ENCODE results near the gene GP5.

The GP5 gene

GRCh38 chr3:194375473-194376240 lies 23.4 kb downstream of the GP5 start:
- no peaks in the 10 kb centered on the region for H3K4me1 Mint-ChIP-seq (ENCODE audit: low read depth)
- H3K4me3 Mint-ChIP-seq, result no peak overlapping the region
- H3K27me3 Mint-ChIP-seq, result peaks cover 14% of the 10 kb centered on the region
- H3K9me3 Mint-ChIP-seq, result no peaks in the 10 kb centered on the region
- no peak overlapping the region for H3K27ac Mint-ChIP-seq
- no peaks in the 10 kb centered on the region for H3K36me3 Mint-ChIP-seq (ENCODE audit: low read depth)

- Mint-ChIP-seq H3K27ac (no peak overlapping the region), H3K27me3 (peaks cover 22% of the 10 kb centered on the region), H3K9me3 (no peaks in the 10 kb centered on the region), H3K36me3 (ENCODE audit: low read depth) (no peaks in the 10 kb centered on the region), H3K4me1 (ENCODE audit: low read depth) (no peaks in the 10 kb centered on the region), H3K4me3 (no peak overlapping the region)
Measured at GRCh38 chr3:194374935-194375334, 24.1 kb downstream of the GP5 start.

- peaks cover 28% of the 10 kb centered on the region for H3K27me3 Mint-ChIP-seq
- H3K36me3 Mint-ChIP-seq (ENCODE audit: low read depth), result no peaks in the 10 kb centered on the region
- no peak overlapping the region for H3K4me3 Mint-ChIP-seq
- no peaks in the 10 kb centered on the region for H3K9me3 Mint-ChIP-seq
- H3K4me1 Mint-ChIP-seq (ENCODE audit: low read depth), result no peaks in the 10 kb centered on the region
- H3K27ac Mint-ChIP-seq, result no peak overlapping the region
Measured at GRCh38 chr3:194373899-194374298, 25.2 kb downstream of the GP5 start.

- no peak overlapping the region for H3K4me3 Mint-ChIP-seq
- no peaks in the 10 kb centered on the region for H3K4me1 Mint-ChIP-seq (ENCODE audit: low read depth)
- H3K27me3 Mint-ChIP-seq, result peaks cover 37% of the 10 kb centered on the region
- H3K27ac Mint-ChIP-seq, result no peak overlapping the region
- no peaks in the 10 kb centered on the region for H3K36me3 Mint-ChIP-seq (ENCODE audit: low read depth)
- no peaks in the 10 kb centered on the region for H3K9me3 Mint-ChIP-seq
Measured at GRCh38 chr3:194373028-194373427, 26.0 kb downstream of the GP5 start.

- peaks cover 45% of the 10 kb centered on the region for H3K27me3 Mint-ChIP-seq
- H3K27ac Mint-ChIP-seq, result no peak overlapping the region
- no peaks in the 10 kb centered on the region for H3K36me3 Mint-ChIP-seq (ENCODE audit: low read depth)
- H3K4me3 Mint-ChIP-seq, result no peak overlapping the region
- H3K4me1 Mint-ChIP-seq (ENCODE audit: low read depth), result no peaks in the 10 kb centered on the region
- no peaks in the 10 kb centered on the region for H3K9me3 Mint-ChIP-seq
Measured at GRCh38 chr3:194370753-194371152, 28.3 kb downstream of the GP5 start.

GRCh38 chr3:194369522-194370279 lies 29.4 kb downstream of the GP5 start, which contains the start of gene LRRC15:
LRRC15 (minus strand) TSS chr3:194369743; CDS start chr3:194361043, 8,700 bp downstream.
- H3K27me3 Mint-ChIP-seq, result peaks cover 40% of the 10 kb centered on the region
- no peak within 1 kb of the TSS for H3K4me3 Mint-ChIP-seq
- H3K36me3 Mint-ChIP-seq (ENCODE audit: low read depth), result no peaks in the 10 kb centered on the region
- H3K4me1 Mint-ChIP-seq (ENCODE audit: low read depth), result no peaks in the 10 kb centered on the region
- no peaks in the 10 kb centered on the region for H3K9me3 Mint-ChIP-seq
- H3K27ac Mint-ChIP-seq, result no peak within 1 kb of the TSS

GRCh38 chr3:194368918-194369317 lies 30.1 kb downstream of the GP5 start:
- Mint-ChIP-seq H3K9me3 (no peaks in the 10 kb centered on the region), H3K36me3 (ENCODE audit: low read depth) (no peaks in the 10 kb centered on the region), H3K4me3 (no peak overlapping the region), H3K27ac (no peak overlapping the region), H3K4me1 (ENCODE audit: low read depth) (no peaks in the 10 kb centered on the region), H3K27me3 (peaks cover 40% of the 10 kb centered on the region)

- Mint-ChIP-seq H3K4me1 (ENCODE audit: low read depth) (no peaks in the 10 kb centered on the region), H3K27ac (no peak overlapping the region), H3K27me3 (peaks cover 40% of the 10 kb centered on the region), H3K9me3 (no peaks in the 10 kb centered on the region), H3K4me3 (no peak overlapping the region), H3K36me3 (ENCODE audit: low read depth) (no peaks in the 10 kb centered on the region)
Measured at GRCh38 chr3:194367992-194368841, 30.8 kb downstream of the GP5 start.

GRCh38 chr3:194365978-194366490 lies 33.0 kb downstream of the GP5 start:
- Mint-ChIP-seq H3K27ac (no peak overlapping the region), H3K27me3 (peaks cover 33% of the 10 kb centered on the region), H3K4me3 (no peak overlapping the region), H3K4me1 (ENCODE audit: low read depth) (no peaks in the 10 kb centered on the region), H3K9me3 (no peaks in the 10 kb centered on the region), H3K36me3 (ENCODE audit: low read depth) (no peaks in the 10 kb centered on the region)

GRCh38 chr3:194365526-194365925 lies 33.5 kb downstream of the GP5 start:
- H3K36me3 Mint-ChIP-seq (ENCODE audit: low read depth), result no peaks in the 10 kb centered on the region
- H3K27ac Mint-ChIP-seq, result no peak overlapping the region
- no peak overlapping the region for H3K4me3 Mint-ChIP-seq
- H3K27me3 Mint-ChIP-seq, result peaks cover 29% of the 10 kb centered on the region
- H3K9me3 Mint-ChIP-seq, result no peaks in the 10 kb centered on the region
- no peaks in the 10 kb centered on the region for H3K4me1 Mint-ChIP-seq (ENCODE audit: low read depth)

GRCh38 chr3:194364652-194365434 lies 34.2 kb downstream of the GP5 start:
- Mint-ChIP-seq H3K27ac (no peak overlapping the region), H3K36me3 (ENCODE audit: low read depth) (no peaks in the 10 kb centered on the region), H3K27me3 (peaks cover 22% of the 10 kb centered on the region), H3K9me3 (no peaks in the 10 kb centered on the region), H3K4me3 (no peak overlapping the region), H3K4me1 (ENCODE audit: low read depth) (no peaks in the 10 kb centered on the region)

- Mint-ChIP-seq H3K9me3 (no peaks in the 10 kb centered on the region), H3K4me3 (no peak overlapping the region), H3K27me3 (peaks cover 21% of the 10 kb centered on the region), H3K36me3 (ENCODE audit: low read depth) (no peaks in the 10 kb centered on the region), H3K4me1 (ENCODE audit: low read depth) (no peaks in the 10 kb centered on the region), H3K27ac (no peak overlapping the region)
Measured at GRCh38 chr3:194364314-194364651, 34.8 kb downstream of the GP5 start.

GRCh38 chr3:194360568-194360967 lies 38.5 kb downstream of the GP5 start:
- Mint-ChIP-seq H3K4me3 (no peak overlapping the region), H3K9me3 (no peaks in the 10 kb centered on the region), H3K27me3 (peaks cover 3% of the 10 kb centered on the region), H3K27ac (no peak overlapping the region), H3K36me3 (ENCODE audit: low read depth) (no peaks in the 10 kb centered on the region), H3K4me1 (ENCODE audit: low read depth) (no peaks in the 10 kb centered on the region)

- Mint-ChIP-seq H3K36me3 (ENCODE audit: low read depth) (no peaks in the 10 kb centered on the region), H3K4me3 (no peak overlapping the region), H3K27me3 (peaks cover 3% of the 10 kb centered on the region), H3K4me1 (ENCODE audit: low read depth) (no peaks in the 10 kb centered on the region), H3K27ac (no peak overlapping the region), H3K9me3 (no peaks in the 10 kb centered on the region)
Measured at GRCh38 chr3:194357681-194358080, 41.4 kb downstream of the GP5 start.

Measured in stimulated activated naive CD8-positive, alpha-beta T cell treated with anti-CD3 and anti-CD28 coated beads, Interleukin-15, Interleukin-2, amounts not matched to agents 100 ng/mL and 50 ng/mL, for 24 hours (primary cell).